Measurements from ENCODE around the gene CCT6B. TPM values are rescaled to one million over a fixed set of nuclear protein-coding genes. Genes with fewer than 3 reads are reported as not detected.

The CCT6B gene
- total and polyA plus RNA-seq, 9 of the 15 experiments (the other 6 are each of a cell fraction or from before 2014, with no cell fraction given): 0.25 to 0.91 (median 0.58) TPM

- TF ChIP-seq NEUROD1 (IDR thresholded peaks at IDR 0.05; ENCODE audit: borderline replicate concordance, low read depth, low read length, partially characterized antibody) (no peak), HMGXB4 (CRISPR knock-in tag; IDR thresholded peaks at IDR 0.05) (no peak), ZNF764 (CRISPR knock-in tag; IDR thresholded peaks at IDR 0.05; ENCODE audit: low read depth) (no peak), ZNF518B (CRISPR knock-in tag; IDR thresholded peaks at IDR 0.05) (no peak), POLR2AphosphoS5 (IDR thresholded peaks at IDR 0.05; ENCODE audit: control insufficient read depth, insufficient read depth, low read depth, low read length) (peak; percentile 69), SNRNP70 (optimal IDR thresholded peaks at IDR 0.05; ENCODE audit: low read depth, low read length) (no peak), ZNF354B (CRISPR knock-in tag; IDR thresholded peaks at IDR 0.05) (no peak), U2AF2 (optimal IDR thresholded peaks at IDR 0.05; ENCODE audit: low read depth, low read length) (no peak), ZNF274 (IDR thresholded peaks at IDR 0.05; ENCODE audit: borderline replicate concordance, low read depth, low read length) (peak; percentile 42; the same call in 1 of the 2 replicates), TAF7 (tag; IDR thresholded peaks at IDR 0.05) (no peak), ETV5 (CRISPR knock-in tag; IDR thresholded peaks at IDR 0.05; ENCODE audit: low read depth) (no peak), AFF1 (IDR thresholded peaks at IDR 0.05; ENCODE audit: low read depth in 1 of 2, partially characterized antibody in 2 of 2) (no peak), PYGO2 (tag; IDR thresholded peaks at IDR 0.05) (no peak), MTA2 (IDR thresholded peaks at IDR 0.05; ENCODE audit: low read depth) (peak; percentile 91), ZNF41 (CRISPR knock-in tag; conservative IDR thresholded peaks at IDR 0.05) (no peak), RHOXF2B (CRISPR knock-in tag; conservative IDR thresholded peaks at IDR 0.05) (no peak), ZBTB12 (CRISPR knock-in tag; IDR thresholded peaks at IDR 0.05) (0 out of 2 replicates have a peak, but pooled peaks have one; percentile 53), ZNF507 (tag; conservative IDR thresholded peaks at IDR 0.05) (no peak), POLR3A (IDR thresholded peaks at IDR 0.05; ENCODE audit: borderline replicate concordance, extremely low read depth, insufficient read depth, insufficient read length) (no peak)
These were observed 76.2 kb downstream of the CCT6B start (continued) for GRCh38 chr17:34885076-34885475.
